NK-92 (cell line): ENCODE data around the gene PEX11G.
"Not testable (repeated sequence)": the region's sequence is repeated elsewhere in the genome, so short reads cannot be mapped to it uniquely, and the experiment has no call there.

Experiments used
- DNase-seq: peaks from one replicate; lab custom pipeline; 2025; ENCODE audit not compliant: unreplicated experiment; lab: John Stamatoyannopoulos, UW

The PEX11G gene

GRCh38 chr19:7469669-7470285 lies 19.1 kb downstream of the PEX11G start:
- no peak for DNase-seq

DNA sequence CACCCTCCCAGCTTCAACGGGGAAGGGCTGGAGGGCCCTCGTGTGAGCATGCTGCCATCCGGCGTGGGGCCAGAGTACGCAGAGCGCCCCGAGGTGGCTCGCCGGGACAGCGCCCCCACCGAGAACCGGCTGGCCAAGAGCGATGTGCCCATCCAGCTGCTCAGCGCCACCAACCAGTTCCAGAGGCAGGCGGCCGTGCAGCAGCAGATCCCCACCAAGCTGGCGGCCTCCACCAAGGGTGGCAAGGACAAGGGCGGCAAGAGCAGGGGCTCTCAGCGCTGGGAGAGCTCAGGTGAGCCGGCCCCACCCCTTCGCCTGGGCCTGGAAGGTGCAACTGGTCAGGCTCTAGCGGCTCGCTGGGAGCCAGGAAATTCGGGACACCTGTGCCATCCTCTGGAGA lies 20.0 kb downstream of the PEX11G start:
- no peak for DNase-seq

DNA sequence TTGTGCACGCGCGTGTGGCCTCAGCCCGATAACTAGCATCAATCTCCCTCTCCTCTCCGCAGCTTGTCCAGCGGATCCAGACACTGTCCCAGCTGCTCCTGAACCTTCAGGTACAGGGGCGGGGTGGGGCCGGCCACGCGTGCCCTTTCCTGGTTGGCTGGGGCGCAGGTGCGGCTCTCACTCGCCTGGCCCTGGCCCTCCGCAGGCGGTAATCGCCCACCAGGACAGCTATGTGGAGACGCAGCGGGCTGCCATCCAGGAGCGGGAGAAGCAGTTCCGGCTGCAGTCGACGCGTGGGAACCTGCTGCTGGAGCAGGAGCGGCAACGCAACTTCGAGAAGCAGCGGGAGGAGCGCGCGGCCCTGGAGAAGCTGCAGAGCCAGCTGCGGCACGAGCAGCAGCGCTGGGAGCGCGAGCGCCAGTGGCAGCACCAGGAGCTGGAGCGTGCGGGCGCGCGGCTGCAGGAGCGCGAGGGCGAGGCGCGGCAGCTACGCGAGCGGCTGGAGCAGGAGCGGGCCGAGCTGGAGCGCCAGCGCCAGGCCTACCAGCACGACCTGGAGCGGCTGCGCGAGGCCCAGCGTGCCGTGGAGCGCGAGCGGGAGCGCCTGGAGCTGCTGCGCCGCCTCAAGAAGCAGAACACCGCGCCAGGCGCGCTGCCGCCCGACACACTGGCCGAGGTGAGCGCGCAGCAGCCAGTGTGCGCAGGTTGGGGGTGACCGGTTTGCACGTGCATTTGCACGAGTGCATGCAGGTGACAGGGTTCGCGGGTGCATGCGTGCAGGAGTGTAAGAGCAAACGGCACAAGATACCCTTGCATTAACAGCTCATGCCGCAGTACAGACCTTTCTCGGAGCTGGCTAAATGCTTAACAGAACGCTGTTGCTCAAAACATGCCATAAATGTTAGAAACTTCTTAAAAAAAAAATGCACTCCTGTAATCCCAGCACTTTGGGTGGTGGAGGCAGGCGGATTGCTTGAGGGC lies 21.5 kb downstream of the PEX11G start:
- no peak for DNase-seq

GRCh38 chr19:7463575-7463974 lies 25.3 kb downstream of the PEX11G start:
- DNase-seq: no peak

DNA sequence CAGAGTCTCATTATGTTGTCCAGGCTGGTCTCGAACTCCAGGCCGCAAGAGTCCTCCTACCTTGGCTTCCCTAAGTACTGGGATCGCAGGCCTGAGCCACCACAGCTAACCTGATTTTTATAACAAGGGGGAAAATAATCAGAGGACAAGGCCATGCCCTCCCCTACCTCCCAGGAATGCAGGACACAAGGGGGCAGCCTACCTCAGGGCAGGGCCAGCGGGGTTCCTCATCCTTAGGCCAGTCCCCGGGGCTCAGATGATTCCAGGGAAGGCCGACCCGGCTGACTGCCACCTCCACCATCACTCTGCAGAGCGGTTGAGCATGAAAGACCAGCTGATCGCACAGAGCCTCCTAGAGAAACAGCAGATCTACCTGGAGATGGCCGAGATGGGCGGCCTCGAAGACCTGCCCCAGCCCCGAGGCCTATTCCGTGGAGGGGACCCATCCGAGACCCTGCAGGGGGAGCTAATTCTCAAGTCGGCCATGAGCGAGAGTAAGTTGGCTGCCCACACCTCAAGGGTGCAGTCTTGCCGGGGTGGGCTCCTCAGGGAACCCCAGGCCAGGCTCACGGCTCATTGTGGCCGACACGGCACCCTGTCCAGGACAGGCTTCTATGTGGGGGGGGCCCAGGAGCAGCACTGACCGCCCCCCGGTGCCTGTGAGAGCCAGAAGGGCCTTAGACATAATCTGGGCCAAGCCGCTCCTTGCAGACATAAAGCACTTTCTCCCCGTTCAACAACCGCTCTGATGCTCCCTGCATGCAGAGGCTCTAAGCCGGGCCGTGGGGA lies 26.8 kb downstream of the PEX11G start:
- no peak for DNase-seq

- no peak for DNase-seq
Observed at GRCh38 chr19:7460562-7460966, 28.3 kb downstream of the PEX11G start.

GRCh38 chr19:7459773-7460172 lies 29.1 kb downstream of the PEX11G start:
- no peak for DNase-seq

- no peak for DNase-seq
Observed at GRCh38 chr19:7458675-7459074, 30.2 kb downstream of the PEX11G start.

DNA sequence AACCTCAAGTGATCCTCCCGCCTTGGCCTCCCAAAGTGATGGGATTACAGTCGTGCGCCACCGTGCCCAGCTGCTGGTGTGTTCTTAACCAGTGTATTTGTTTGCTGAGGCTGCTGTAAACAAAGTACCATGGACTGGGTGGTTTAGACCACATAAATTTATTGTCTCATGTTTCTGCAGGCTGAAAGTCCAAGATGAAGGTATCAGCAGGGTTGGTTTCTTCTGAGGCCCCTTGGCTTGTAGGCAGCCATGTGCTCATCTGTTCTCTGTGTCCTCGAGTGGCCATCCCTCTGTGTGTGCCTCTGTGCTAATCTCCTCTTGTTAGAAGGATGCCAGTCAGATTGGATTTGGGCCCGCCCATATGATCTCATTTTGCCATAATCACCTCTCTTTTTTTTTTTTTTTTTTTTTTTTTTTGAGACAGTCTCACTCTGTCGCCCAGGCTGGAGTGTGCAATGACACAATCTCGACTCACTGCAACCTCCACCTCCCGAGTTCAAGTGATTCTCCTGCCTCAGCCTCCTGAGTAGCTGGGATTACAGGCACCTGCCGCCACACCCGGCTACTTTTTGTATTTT lies 31.8 kb downstream of the PEX11G start:
- DNase-seq: no peak

- DNase-seq: no peak
Observed at GRCh38 chr19:7455600-7456296, 33.1 kb downstream of the PEX11G start.

DNA sequence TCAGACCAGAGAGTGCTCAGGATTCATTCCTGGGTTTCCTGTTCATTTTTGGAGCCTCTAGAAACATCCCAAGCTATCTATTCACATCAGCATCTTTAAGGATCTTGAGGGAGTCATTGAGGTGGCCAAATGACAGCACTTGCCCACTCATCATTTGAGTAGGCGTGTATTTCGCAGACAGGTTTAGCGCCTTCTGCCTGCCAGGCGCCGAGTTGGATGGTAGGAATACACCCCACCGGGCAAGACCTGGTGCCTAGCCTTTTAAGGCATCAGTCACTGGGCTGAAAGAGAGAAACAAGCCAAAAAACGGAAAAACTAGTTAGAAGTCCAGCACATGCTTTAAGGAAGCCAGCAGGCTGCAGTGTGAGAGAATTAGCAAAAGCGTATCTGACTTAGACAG lies 33.8 kb downstream of the PEX11G start:
- no peak for DNase-seq

DNA sequence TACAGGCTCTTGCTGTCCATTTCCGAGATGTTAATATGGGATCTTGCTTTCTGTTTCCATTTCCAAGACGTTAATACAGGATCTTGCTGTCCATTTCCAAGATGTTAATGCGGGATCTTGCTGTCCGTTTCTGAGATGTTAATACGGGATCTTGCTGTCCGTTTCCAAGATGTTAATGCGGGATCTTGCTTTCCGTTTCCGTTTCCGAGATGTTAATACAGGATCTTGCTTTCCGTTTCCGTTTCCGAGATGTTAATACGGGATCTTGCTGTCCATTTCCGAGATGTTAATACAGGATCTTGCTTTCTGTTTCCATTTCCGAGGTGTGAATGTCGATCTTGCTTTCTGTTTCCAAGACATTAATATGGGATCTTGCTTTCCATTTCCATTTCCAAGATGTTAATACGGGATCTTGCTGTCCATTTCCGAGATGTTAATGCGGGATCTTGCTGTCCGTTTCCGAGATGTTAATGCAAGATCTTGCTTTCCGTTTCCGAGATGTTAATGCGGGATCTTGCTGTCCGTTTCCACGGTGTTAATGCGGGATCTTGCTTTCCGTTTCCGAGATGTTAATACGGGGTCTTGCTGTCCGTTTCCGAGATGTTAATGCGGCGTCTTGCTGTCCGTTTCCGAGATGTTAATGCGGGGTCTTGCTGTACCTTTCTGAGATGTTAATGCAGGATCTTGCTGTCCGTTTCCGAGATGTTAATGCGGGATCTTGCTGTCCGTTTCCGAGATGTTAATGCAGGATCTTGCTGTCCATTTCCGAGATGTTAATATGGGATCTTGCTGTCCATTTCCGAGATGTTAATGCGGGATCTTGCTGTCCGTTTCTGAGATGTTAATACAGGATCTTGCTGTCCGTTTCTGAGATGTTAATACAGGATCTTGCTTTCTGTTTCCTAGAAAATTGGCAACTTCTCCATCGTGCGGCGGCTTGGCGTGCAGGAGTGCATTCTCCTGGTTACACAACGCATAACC lies 38.3 kb downstream of the PEX11G start:
- no peak for DNase-seq

- not testable (repeated sequence) for DNase-seq
Observed at GRCh38 chr19:7449391-7450070, 39.3 kb downstream of the PEX11G start.

GRCh38 chr19:7447648-7448047 lies 41.2 kb downstream of the PEX11G start:
- DNase-seq: no peak

- DNase-seq: no peak
Observed at GRCh38 chr19:7445104-7445503, 43.7 kb downstream of the PEX11G start.

GRCh38 chr19:7444042-7444441 lies 44.8 kb downstream of the PEX11G start:
- no peak for DNase-seq

GRCh38 chr19:7442423-7442822 lies 46.4 kb downstream of the PEX11G start:
- DNase-seq: no peak

DNA sequence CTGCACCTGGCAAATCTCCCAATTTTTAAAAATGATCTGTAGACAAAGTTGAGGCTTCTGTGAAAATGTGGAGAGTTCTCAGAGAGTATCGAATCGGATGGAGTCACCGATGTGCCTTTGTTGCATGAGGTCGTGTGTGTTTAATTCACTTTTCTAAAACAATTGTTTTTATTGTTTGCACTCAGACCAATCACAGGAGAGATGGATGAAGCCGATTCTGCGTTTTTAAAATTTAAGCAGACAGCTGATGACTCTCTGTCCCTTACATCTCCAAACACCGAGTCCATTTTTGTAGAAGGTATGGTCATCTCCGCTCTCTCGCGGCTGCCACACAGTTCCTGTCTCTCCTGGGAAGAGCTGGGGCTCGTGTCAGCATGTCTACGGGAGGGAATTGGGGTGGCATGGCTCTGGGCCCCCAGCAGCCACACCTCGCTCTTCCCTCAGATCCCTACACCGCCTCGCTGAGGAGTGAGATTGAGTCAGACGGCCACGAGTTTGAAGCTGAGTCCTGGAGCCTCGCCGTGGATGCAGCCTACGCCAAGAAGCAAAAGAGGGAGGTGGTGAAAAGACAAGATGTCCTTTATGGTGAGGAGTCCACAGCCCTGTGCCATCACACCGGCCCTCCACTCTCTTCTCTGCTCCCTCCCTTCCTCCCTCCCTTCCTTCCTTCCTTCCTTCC lies 47.2 kb downstream of the PEX11G start:
- DNase-seq: no peak
